GM12878 (cell line): Measurements from ENCODE around the gene GP5. TPM values are rescaled to one million over a fixed set of nuclear protein-coding genes. Genes with fewer than 3 reads are reported as not detected.

Experiments
- ATAC-seq: fragments of 200-7000 bp; cut with Tn5 transposase; 3 replicates; pipeline ENCODE4 v1.9.1; 2020; ENCODE audit warnings: mild to moderate bottlenecking, moderate library complexity
- BruUV-seq: library from RNA; stranded (reverse); fragments of 400-500 nt; replicated peaks from 2 replicates; lab custom pipeline; 2021; lab: Mats Ljungman, UMichigan
- CTCF ChIA-PET: fragments of 300-600 bp; sonication (Branson Sonifier 250); formaldehyde crosslinking; extraction: SDS; loops from one replicate; lab custom pipeline; 2021; ENCODE audit warnings: inconsistent platforms; lab: Yijun Ruan, JAX
- POLR2A ChIA-PET: fragments of 350-600 bp; formaldehyde crosslinking; extraction: SDS; loops from one replicate; lab custom pipeline; 2021; ENCODE audit warnings: inconsistent platforms; lab: Charles Lee
- RAD21 ChIA-PET: fragments of 300-600 bp; sonication (Branson Sonifier 250); formaldehyde crosslinking; loops from one replicate; lab custom pipeline; 2023; ENCODE audit warnings: antibody characterized with exemption; ENCODE audit not compliant: unreplicated experiment; lab: Charles Lee
- SMC1A ChIA-PET: fragments of 300-600 bp; sonication (Branson Sonifier 250); formaldehyde crosslinking; loops from one replicate; lab custom pipeline; 2023; ENCODE audit not compliant: unreplicated experiment, uncharacterized antibody; lab: Charles Lee
- DNase-seq: peaks from one replicate; pipeline ENCODE4 v3.0.0-alpha.2; 2011; ENCODE audit warnings: low read depth, low spot score
- FAIRE-seq: peaks from 3 replicates; lab custom pipeline; 2011; peaks lifted over from hg19 to GRCh38; lab: Jason Lieb, UNC
- H2AFZ ChIP-seq: 2 replicates; pipeline ENCODE4 v1.6.0; 2011; ENCODE audit warnings: low read depth, low read length, control low read depth; ENCODE audit not compliant: control insufficient read depth
- H3K27ac ChIP-seq: 2 replicates; pipeline ENCODE4 v1.5.1; 2011; ENCODE audit warnings: control low read depth; ENCODE audit not compliant: control insufficient read depth, insufficient read depth
- H3K27me3 ChIP-seq, 2 experiments: replicated peaks in 1 of 2; 2 replicates each; pipeline versions ENCODE4 v1.6.0 to v1.6.1; 2011; ENCODE audit warnings: low read length in 1 of 2; ENCODE audit not compliant: control insufficient read depth in 2 of 2, insufficient read depth in 2 of 2
- H3K36me3 ChIP-seq, 2 experiments: 2 replicates each; pipeline ENCODE4 v1.5.1; 2011; ENCODE audit warnings: low read length in 1 of 2; ENCODE audit not compliant: control insufficient read depth in 2 of 2, insufficient read depth in 2 of 2
- H3K4me1 ChIP-seq: 2 replicates; pipeline ENCODE4 v1.6.1; 2011; ENCODE audit warnings: mild to moderate bottlenecking, low read length, moderate library complexity, mixed read lengths; ENCODE audit not compliant: control insufficient read depth, insufficient read depth
- H3K4me2 ChIP-seq: 2 replicates; pipeline ENCODE4 v1.6.0; 2011; ENCODE audit warnings: control low read depth; ENCODE audit not compliant: control insufficient read depth, insufficient read depth
- H3K4me3 ChIP-seq: fragments of 200-600 bp; sonication (generic); 2 replicates; pipeline ENCODE4 v1.5.1; 2016
- H3K79me2 ChIP-seq: 2 replicates; pipeline ENCODE4 v1.6.0; 2011; ENCODE audit warnings: low read length; ENCODE audit not compliant: control insufficient read depth, insufficient read depth
- H3K9ac ChIP-seq: 2 replicates; pipeline ENCODE4 v1.8.0; 2011; ENCODE audit warnings: low read length, control low read depth, mixed read lengths; ENCODE audit not compliant: control insufficient read depth, insufficient read depth
- H3K9me3 ChIP-seq: replicated peaks from 3 replicates; pipeline ENCODE4 v1.5.1; 2011; ENCODE audit warnings: mild to moderate bottlenecking, low read length; ENCODE audit not compliant: control insufficient read depth, insufficient read depth
- H4K20me1 ChIP-seq: 2 replicates; pipeline ENCODE4 v1.6.0; 2011; ENCODE audit not compliant: control insufficient read depth, insufficient read depth
- EGR1 ChIP-seq, 2 experiments: IDR thresholded peaks; 1 replicate in 1 of 2; 2 replicates in 1 of 2; pipeline ENCODE4 v1.6.1; 2011 to 2012; ENCODE audit warnings: low read depth in 2 of 2, low read length in 2 of 2, borderline replicate concordance in 1 of 2, mild to moderate bottlenecking in 1 of 2, moderate library complexity in 1 of 2
- EZH2 ChIP-seq: IDR thresholded peaks from 2 replicates; pipeline ENCODE4 v1.6.1; 2012; ENCODE audit warnings: low read depth, mild to moderate bottlenecking, control low read depth, inconsistent platforms, low read length, borderline replicate concordance; ENCODE audit not compliant: control insufficient read depth
- GATAD2B ChIP-seq: fragments of 450-650 bp; conservative IDR thresholded peaks from 2 replicates; pipeline ENCODE4 v1.6.1; 2017; ENCODE audit warnings: low read depth, mild to moderate bottlenecking, moderate library complexity
- JUNB ChIP-seq: IDR thresholded peaks from 2 replicates; pipeline ENCODE4 v1.6.1; 2016; ENCODE audit warnings: antibody characterized with exemption, mild to moderate bottlenecking
- MXI1 ChIP-seq: fragments of 150-350 bp; IDR thresholded peaks from 2 replicates; pipeline ENCODE4 v1.6.1; 2011; ENCODE audit warnings: low read depth, mild to moderate bottlenecking, inconsistent platforms, low read length, improper control_type of control experiment
- NFIC ChIP-seq: IDR thresholded peaks from 2 replicates; pipeline ENCODE4 v1.6.1; 2012; ENCODE audit warnings: low read depth, mild to moderate bottlenecking, inconsistent platforms, low read length, moderate library complexity
- NR2C1 ChIP-seq: fragments of 450-650 bp; IDR thresholded peaks from 2 replicates; pipeline ENCODE4 v1.6.1; 2017; ENCODE audit warnings: antibody characterized with exemption, mild to moderate bottlenecking, moderate library complexity
- RBBP5 ChIP-seq: fragments of 200-600 bp; sonication (generic); conservative IDR thresholded peaks from 2 replicates; pipeline ENCODE4 v1.6.1; 2016
- SMARCA5 ChIP-seq: fragments of 450-650 bp; IDR thresholded peaks from 2 replicates; pipeline ENCODE4 v1.6.1; 2017; ENCODE audit warnings: mild to moderate bottlenecking
- in situ Hi-C: fragments of 300-500 bp; cut with MboI; formaldehyde crosslinking; loops from 9 replicates; pipeline ENCODE4 v1.14.3; 2018; ENCODE audit warnings: mixed read lengths
- intact Hi-C: fragments of 100-400 bp; cut with micrococcal nuclease; formaldehyde crosslinking; loops from one replicate; pipeline ENCODE4 v1.14.2; 2022; ENCODE audit not compliant: unreplicated experiment
- polyA plus RNA-seq, 11 experiments: library from polyadenylated mRNA; depleted of rRNA in 4 of 11; unstranded in 6 of 11; stranded (reverse) in 5 of 11; fragments of >200 nt; fragmentation: Nextera tagmentation in 4 of 11; fragmentation: Illumina TruSeq in 1 of 11; extraction: Ambion mirVana in 4 of 11; extraction: Trizol in 1 of 11; gene quantifications; 1 replicate in 1 of 11; 2 replicates in 10 of 11; pipeline versions ENCODE4 v1.2.1 to v1.2.3, GENCODE V29; 2011 to 2016; ENCODE audit warnings: inconsistent platforms in 2 of 11, missing spikeins in 2 of 11, low read depth in 1 of 11
- total RNA-seq, 4 experiments: library from RNA; depleted of rRNA in 3 of 4; stranded (reverse); fragments of >200 nt in 3 of 4; fragmentation: Illumina TruSeq in 1 of 4; extraction: Trizol in 1 of 4; gene quantifications; 2 replicates each; pipeline versions ENCODE4 v1.2.1 to v1.2.3, GENCODE V29; 2013 to 2021
- TF ChIP-seq, protein P1 (sequence below): fragments of 450-650 bp; IDR thresholded peaks from 2 replicates; pipeline ENCODE4 v1.6.1; 2017; ENCODE audit warnings: borderline replicate concordance
- TF ChIP-seq, protein P2 (sequence below): fragments of 450-650 bp; formaldehyde crosslinking; IDR thresholded peaks from 2 replicates; pipeline ENCODE4 v1.4.0; 2022; ENCODE audit warnings: mild to moderate bottlenecking, moderate library complexity
- TF ChIP-seq, protein P3 (sequence below): IDR thresholded peaks from 2 replicates; pipeline ENCODE4 v1.6.1; 2011; ENCODE audit warnings: low read depth, mild to moderate bottlenecking, low read length, moderate library complexity, borderline replicate concordance; ENCODE audit errors: extremely low read depth

GP5 gene
- total and polyA plus RNA-seq, 10 of the 15 experiments (the other 5 are each of a cell fraction or from before 2014, with no cell fraction given) = not detected

- TF ChIP-seq, protein P1, sequence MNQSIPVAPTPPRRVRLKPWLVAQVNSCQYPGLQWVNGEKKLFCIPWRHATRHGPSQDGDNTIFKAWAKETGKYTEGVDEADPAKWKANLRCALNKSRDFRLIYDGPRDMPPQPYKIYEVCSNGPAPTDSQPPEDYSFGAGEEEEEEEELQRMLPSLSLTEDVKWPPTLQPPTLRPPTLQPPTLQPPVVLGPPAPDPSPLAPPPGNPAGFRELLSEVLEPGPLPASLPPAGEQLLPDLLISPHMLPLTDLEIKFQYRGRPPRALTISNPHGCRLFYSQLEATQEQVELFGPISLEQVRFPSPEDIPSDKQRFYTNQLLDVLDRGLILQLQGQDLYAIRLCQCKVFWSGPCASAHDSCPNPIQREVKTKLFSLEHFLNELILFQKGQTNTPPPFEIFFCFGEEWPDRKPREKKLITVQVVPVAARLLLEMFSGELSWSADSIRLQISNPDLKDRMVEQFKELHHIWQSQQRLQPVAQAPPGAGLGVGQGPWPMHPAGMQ = no peak
- TF ChIP-seq EZH2 (no peak), JUNB (no peak), SMARCA5 (no peak), GATAD2B (no peak), MXI1 (no peak)
- TF ChIP-seq, protein P2, sequence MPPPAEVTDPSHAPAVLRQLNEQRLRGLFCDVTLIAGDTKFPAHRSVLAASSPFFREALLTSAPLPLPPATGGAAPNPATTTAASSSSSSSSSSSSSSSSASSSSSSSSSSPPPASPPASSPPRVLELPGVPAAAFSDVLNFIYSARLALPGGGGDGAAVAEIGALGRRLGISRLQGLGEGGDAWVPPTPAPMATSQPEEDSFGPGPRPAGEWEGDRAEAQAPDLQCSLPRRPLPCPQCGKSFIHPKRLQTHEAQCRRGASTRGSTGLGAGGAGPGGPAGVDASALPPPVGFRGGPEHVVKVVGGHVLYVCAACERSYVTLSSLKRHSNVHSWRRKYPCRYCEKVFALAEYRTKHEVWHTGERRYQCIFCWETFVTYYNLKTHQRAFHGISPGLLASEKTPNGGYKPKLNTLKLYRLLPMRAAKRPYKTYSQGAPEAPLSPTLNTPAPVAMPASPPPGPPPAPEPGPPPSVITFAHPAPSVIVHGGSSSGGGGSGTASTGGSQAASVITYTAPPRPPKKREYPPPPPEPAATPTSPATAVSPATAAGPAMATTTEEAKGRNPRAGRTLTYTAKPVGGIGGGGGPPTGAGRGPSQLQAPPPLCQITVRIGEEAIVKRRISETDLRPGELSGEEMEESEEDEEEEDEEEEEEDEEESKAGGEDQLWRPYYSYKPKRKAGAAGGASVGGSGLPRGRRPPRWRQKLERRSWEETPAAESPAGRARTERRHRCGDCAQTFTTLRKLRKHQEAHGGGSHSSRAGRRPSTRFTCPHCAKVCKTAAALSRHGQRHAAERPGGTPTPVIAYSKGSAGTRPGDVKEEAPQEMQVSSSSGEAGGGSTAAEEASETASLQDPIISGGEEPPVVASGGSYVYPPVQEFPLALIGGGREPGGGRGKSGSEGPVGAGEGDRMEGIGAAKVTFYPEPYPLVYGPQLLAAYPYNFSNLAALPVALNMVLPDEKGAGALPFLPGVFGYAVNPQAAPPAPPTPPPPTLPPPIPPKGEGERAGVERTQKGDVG = no peak
Measured at GRCh38 chr3:194423317-194423716, 24.3 kb upstream of the GP5 start (continued).

GRCh38 chr3:194422188-194422587, 23.1 kb upstream of the GP5 start:
- Histone ChIP-seq H3K4me1 (no peaks in the 10 kb centered on the region), H3K9me3 (no peaks in the 10 kb centered on the region), H3K9ac (no peak overlapping the region), H4K20me1 (no peaks in the 10 kb centered on the region), H2AFZ (no peak overlapping the region), H3K36me3 (peaks cover 7 to 17% of the 10 kb centered on the region in 2 experiments; a peak in 3 of 4 replicates), H3K4me3 (no peak overlapping the region), H3K4me2 (no peak overlapping the region), H3K79me2 (no peaks in the 10 kb centered on the region)
- DNase-seq = no peak
- intact Hi-C loops = no loop called here
- no peak for ATAC-seq
- POLR2A ChIA-PET = no interaction called here
- CTCF ChIA-PET = interaction anchor here (1.1 to 1.3 kb wide), 3 partner anchors 17 to 151 kb away, joined by 3 to 4 read pairs (median 4); no protein-coding TSS in a partner anchor
- in situ Hi-C loops = no loop called here
- BruUV-seq = no TSS peak
- FAIRE-seq = no peak
- SMC1A ChIA-PET = no interaction called here
- TF ChIP-seq NR2C1 (no peak), NFIC (no peak), EGR1 (IDR thresholded peaks at IDR 0.05; ENCODE audit: borderline replicate concordance in 1 of 2, low read depth in 2 of 2, low read length in 2 of 2) (no peak), RBBP5 (no peak)
- TF ChIP-seq, protein P3, sequence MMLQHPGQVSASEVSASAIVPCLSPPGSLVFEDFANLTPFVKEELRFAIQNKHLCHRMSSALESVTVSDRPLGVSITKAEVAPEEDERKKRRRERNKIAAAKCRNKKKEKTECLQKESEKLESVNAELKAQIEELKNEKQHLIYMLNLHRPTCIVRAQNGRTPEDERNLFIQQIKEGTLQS = no peak
- TF ChIP-seq, all 136 proteins: peak for 0
- Histone ChIP-seq H3K27me3 (no peaks in the 10 kb centered on the region), H3K27ac (no peak overlapping the region)
- RAD21 ChIA-PET = no interaction called here
